ENCODE data around the gene MIA3. TPM values are rescaled to one million over a fixed set of nuclear protein-coding genes. Genes with fewer than 3 reads are reported as not detected.
A peak's percentile ranks its signal among the peaks of the same experiment; 100 is the strongest.

MIA3 gene
- total and polyA plus RNA-seq, 9 of the 15 experiments (the other 6 are each of a cell fraction or from before 2014, with no cell fraction given): 21.6 to 89.4 (median 40.8) TPM

DNA sequence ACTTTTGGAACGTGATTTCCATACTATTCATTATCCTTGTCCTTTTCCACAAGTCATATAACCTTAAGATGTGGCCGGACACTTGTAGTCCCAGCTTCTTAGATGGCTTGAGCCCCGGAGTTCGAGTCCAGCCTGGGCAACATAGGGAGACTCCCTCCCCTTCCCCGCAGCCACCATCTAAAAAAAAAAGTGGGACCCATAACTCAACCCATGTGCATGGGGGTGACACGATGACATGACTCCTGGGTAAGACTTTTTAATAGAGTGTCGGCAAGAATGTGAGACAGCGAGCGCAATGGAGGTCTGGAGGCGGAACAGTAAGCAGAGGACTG lies 25.7 kb downstream of the MIA3 start (continued):
- TF ChIP-seq, protein P1, sequence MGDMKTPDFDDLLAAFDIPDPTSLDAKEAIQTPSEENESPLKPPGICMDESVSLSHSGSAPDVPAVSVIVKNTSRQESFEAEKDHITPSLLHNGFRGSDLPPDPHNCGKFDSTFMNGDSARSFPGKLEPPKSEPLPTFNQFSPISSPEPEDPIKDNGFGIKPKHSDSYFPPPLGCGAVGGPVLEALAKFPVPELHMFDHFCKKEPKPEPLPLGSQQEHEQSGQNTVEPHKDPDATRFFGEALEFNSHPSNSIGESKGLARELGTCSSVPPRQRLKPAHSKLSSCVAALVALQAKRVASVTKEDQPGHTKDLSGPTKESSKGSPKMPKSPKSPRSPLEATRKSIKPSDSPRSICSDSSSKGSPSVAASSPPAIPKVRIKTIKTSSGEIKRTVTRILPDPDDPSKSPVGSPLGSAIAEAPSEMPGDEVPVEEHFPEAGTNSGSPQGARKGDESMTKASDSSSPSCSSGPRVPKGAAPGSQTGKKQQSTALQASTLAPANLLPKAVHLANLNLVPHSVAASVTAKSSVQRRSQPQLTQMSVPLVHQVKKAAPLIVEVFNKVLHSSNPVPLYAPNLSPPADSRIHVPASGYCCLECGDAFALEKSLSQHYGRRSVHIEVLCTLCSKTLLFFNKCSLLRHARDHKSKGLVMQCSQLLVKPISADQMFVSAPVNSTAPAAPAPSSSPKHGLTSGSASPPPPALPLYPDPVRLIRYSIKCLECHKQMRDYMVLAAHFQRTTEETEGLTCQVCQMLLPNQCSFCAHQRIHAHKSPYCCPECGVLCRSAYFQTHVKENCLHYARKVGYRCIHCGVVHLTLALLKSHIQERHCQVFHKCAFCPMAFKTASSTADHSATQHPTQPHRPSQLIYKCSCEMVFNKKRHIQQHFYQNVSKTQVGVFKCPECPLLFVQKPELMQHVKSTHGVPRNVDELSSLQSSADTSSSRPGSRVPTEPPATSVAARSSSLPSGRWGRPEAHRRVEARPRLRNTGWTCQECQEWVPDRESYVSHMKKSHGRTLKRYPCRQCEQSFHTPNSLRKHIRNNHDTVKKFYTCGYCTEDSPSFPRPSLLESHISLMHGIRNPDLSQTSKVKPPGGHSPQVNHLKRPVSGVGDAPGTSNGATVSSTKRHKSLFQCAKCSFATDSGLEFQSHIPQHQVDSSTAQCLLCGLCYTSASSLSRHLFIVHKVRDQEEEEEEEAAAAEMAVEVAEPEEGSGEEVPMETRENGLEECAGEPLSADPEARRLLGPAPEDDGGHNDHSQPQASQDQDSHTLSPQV (IDR thresholded peaks at IDR 0.05): 0 out of 2 replicates have a peak, but pooled peaks have one; percentile 20
- TF ChIP-seq, protein P2, sequence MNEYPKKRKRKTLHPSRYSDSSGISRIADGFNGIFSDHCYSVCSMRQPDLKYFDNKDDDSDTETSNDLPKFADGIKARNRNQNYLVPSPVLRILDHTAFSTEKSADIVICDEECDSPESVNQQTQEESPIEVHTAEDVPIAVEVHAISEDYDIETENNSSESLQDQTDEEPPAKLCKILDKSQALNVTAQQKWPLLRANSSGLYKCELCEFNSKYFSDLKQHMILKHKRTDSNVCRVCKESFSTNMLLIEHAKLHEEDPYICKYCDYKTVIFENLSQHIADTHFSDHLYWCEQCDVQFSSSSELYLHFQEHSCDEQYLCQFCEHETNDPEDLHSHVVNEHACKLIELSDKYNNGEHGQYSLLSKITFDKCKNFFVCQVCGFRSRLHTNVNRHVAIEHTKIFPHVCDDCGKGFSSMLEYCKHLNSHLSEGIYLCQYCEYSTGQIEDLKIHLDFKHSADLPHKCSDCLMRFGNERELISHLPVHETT (CRISPR knock-in tag; conservative IDR thresholded peaks at IDR 0.05 in 1 of 2, IDR thresholded peaks at IDR 0.05 in 1 of 2): peak in 1 of 2 experiments; percentile 52; a peak in 1 of 4 replicates
- TF ChIP-seq TRIM28 (IDR thresholded peaks at IDR 0.05) (no peak), ZNF717 (CRISPR knock-in tag; IDR thresholded peaks at IDR 0.05) (0 out of 2 replicates have a peak, but pooled peaks have one; percentile 74), SAP30 (IDR thresholded peaks at IDR 0.05; ENCODE audit: borderline replicate concordance, insufficient read depth, low read depth, low read length, poor library complexity, severe bottlenecking) (peak; percentile 75), SIRT6 (IDR thresholded peaks at IDR 0.05; ENCODE audit: low read depth, low read length) (peak; percentile 63), TAL1 (IDR thresholded peaks at IDR 0.05) (no peak), ZNF134 (CRISPR knock-in tag; conservative IDR thresholded peaks at IDR 0.05) (no peak), JUND (IDR thresholded peaks at IDR 0.05; ENCODE audit: borderline replicate concordance, low read depth, low read length) (no peak), JUND (tag; IDR thresholded peaks at IDR 0.05; ENCODE audit: borderline replicate concordance, low read depth, low read length) (no peak), NR2C2 (CRISPR knock-in tag; IDR thresholded peaks at IDR 0.05) (0 out of 2 replicates have a peak, but pooled peaks have one; percentile 1), NR2C2 (tag; IDR thresholded peaks at IDR 0.05) (no peak), LEF1 (IDR thresholded peaks at IDR 0.05) (no peak), TEAD4 (IDR thresholded peaks at IDR 0.05; ENCODE audit: low read length) (0 out of 2 replicates have a peak, but pooled peaks have one; percentile 18), TEAD4 (CRISPR knock-in tag; IDR thresholded peaks at IDR 0.05; ENCODE audit: borderline replicate concordance) (no peak), NFIC (IDR thresholded peaks at IDR 0.05) (no peak), BHLHE40 (IDR thresholded peaks at IDR 0.05; ENCODE audit: low read length) (no peak)
- TF ChIP-seq, protein P3, sequence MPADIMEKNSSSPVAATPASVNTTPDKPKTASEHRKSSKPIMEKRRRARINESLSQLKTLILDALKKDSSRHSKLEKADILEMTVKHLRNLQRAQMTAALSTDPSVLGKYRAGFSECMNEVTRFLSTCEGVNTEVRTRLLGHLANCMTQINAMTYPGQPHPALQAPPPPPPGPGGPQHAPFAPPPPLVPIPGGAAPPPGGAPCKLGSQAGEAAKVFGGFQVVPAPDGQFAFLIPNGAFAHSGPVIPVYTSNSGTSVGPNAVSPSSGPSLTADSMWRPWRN (IDR thresholded peaks at IDR 0.05; ENCODE audit: low read depth): no peak
- TF ChIP-seq, protein P4, sequence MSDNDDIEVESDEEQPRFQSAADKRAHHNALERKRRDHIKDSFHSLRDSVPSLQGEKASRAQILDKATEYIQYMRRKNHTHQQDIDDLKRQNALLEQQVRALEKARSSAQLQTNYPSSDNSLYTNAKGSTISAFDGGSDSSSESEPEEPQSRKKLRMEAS (CRISPR knock-in tag; IDR thresholded peaks at IDR 0.05): peak; percentile 81
- TF ChIP-seq, protein P5, sequence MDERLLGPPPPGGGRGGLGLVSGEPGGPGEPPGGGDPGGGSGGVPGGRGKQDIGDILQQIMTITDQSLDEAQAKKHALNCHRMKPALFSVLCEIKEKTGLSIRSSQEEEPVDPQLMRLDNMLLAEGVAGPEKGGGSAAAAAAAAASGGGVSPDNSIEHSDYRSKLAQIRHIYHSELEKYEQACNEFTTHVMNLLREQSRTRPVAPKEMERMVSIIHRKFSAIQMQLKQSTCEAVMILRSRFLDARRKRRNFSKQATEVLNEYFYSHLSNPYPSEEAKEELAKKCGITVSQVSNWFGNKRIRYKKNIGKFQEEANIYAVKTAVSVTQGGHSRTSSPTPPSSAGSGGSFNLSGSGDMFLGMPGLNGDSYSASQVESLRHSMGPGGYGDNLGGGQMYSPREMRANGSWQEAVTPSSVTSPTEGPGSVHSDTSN (CRISPR knock-in tag; IDR thresholded peaks at IDR 0.05; ENCODE audit: low read depth): no peak
- TF ChIP-seq, protein P5 (tag; conservative IDR thresholded peaks at IDR 0.05; ENCODE audit: low read depth): peak; percentile 52; the same call in 1 of the 2 replicates
